ENCODE data around the gene E2F4. TPM values are rescaled to one million over a fixed set of nuclear protein-coding genes. Genes with fewer than 3 reads are reported as not detected.
A peak's percentile ranks its signal among the peaks of the same experiment; 100 is the strongest.

E2F4 gene
- total RNA-seq, 1 donor from 2014 or later = 51.2 TPM

- Histone ChIP-seq H3K36me3 (ENCODE audit: insufficient read depth, low read length) (no peaks in the 10 kb centered on the region), H3K27ac (ENCODE audit: low read depth, low read length) (no peak overlapping the region), H3K27me3 (ENCODE audit: insufficient read depth, low read length) (no peaks in the 10 kb centered on the region), H3K4me3 (ENCODE audit: insufficient read depth, low read depth, low read length) (no peak overlapping the region), H2AFZ (ENCODE audit: low read depth, low read length) (no peak overlapping the region), H3K4me2 (ENCODE audit: low read length) (no peak overlapping the region), H4K20me1 (ENCODE audit: insufficient read depth, low read length) (no peaks in the 10 kb centered on the region), H3K9ac (ENCODE audit: low read length) (no peak overlapping the region), H3K79me2 (ENCODE audit: insufficient read depth, low read length) (no peaks in the 10 kb centered on the region), H3K9me3 (ENCODE audit: insufficient read depth, low read depth, low read length) (no peaks in the 10 kb centered on the region), H3K4me1 (ENCODE audit: insufficient read depth, low read length) (peaks cover 12% of the 10 kb centered on the region)
- no peak overlapping the region for H3K27ac Mint-ChIP-seq (ENCODE audit: unreplicated experiment)
- H3K4me1 Mint-ChIP-seq (ENCODE audit: low read depth, unreplicated experiment) = peaks cover 2% of the 10 kb centered on the region
- H3K9me3 Mint-ChIP-seq (ENCODE audit: unreplicated experiment) = no peaks in the 10 kb centered on the region
- peaks cover 8% of the 10 kb centered on the region for H3K36me3 Mint-ChIP-seq (ENCODE audit: low read depth, unreplicated experiment)
- peaks cover 6% of the 10 kb centered on the region for H3K27me3 Mint-ChIP-seq (ENCODE audit: low read depth, unreplicated experiment)
- FAIRE-seq (no peak), DNase-seq (ENCODE audit: low read depth) (no peak)
- TF ChIP-seq EZH2 (IDR thresholded peaks at IDR 0.05; ENCODE audit: insufficient read depth, low read length) (no peak), CTCF (IDR thresholded peaks at IDR 0.05; ENCODE audit: insufficient read depth, low read depth, low read length) (no peak)
- no peak overlapping the region for H3K4me3 Mint-ChIP-seq (ENCODE audit: unreplicated experiment)
Measured at GRCh38 chr16:67209565-67209964, 17.6 kb downstream of the E2F4 start.

GRCh38 chr16:67210069-67210937 is 18.3 kb downstream of the E2F4 start:
- H2AFZ ChIP-seq (ENCODE audit: low read depth, low read length) = no peak overlapping the region
- H3K27ac ChIP-seq (ENCODE audit: low read depth, low read length) = no peak overlapping the region
- no peak for DNase-seq (ENCODE audit: low read depth)
- no peaks in the 10 kb centered on the region for H4K20me1 ChIP-seq (ENCODE audit: insufficient read depth, low read length)
- TF ChIP-seq EZH2 (IDR thresholded peaks at IDR 0.05; ENCODE audit: insufficient read depth, low read length) (no peak), CTCF (IDR thresholded peaks at IDR 0.05; ENCODE audit: insufficient read depth, low read depth, low read length) (no peak)
- H3K4me3 ChIP-seq (ENCODE audit: insufficient read depth, low read depth, low read length) = no peak overlapping the region
- H3K9ac ChIP-seq (ENCODE audit: low read length) = no peak overlapping the region
- H3K79me2 ChIP-seq (ENCODE audit: insufficient read depth, low read length) = no peaks in the 10 kb centered on the region
- no peaks in the 10 kb centered on the region for H3K9me3 ChIP-seq (ENCODE audit: insufficient read depth, low read depth, low read length)
- H3K27ac Mint-ChIP-seq (ENCODE audit: unreplicated experiment) = no peak overlapping the region
- peaks cover 2% of the 10 kb centered on the region for H3K4me1 Mint-ChIP-seq (ENCODE audit: low read depth, unreplicated experiment)
- no peaks in the 10 kb centered on the region for H3K9me3 Mint-ChIP-seq (ENCODE audit: unreplicated experiment)
- peaks cover 8% of the 10 kb centered on the region for H3K27me3 Mint-ChIP-seq (ENCODE audit: low read depth, unreplicated experiment)
- no peaks in the 10 kb centered on the region for H3K36me3 ChIP-seq (ENCODE audit: insufficient read depth, low read length)
- peaks cover 12% of the 10 kb centered on the region for H3K36me3 Mint-ChIP-seq (ENCODE audit: low read depth, unreplicated experiment)
- no peak overlapping the region for H3K4me2 ChIP-seq (ENCODE audit: low read length)
- FAIRE-seq = no peak
- H3K27me3 ChIP-seq (ENCODE audit: insufficient read depth, low read length) = no peaks in the 10 kb centered on the region
- peak overlapping the region; percentile 14 for H3K4me3 Mint-ChIP-seq (ENCODE audit: unreplicated experiment)
- peaks cover 12% of the 10 kb centered on the region for H3K4me1 ChIP-seq (ENCODE audit: insufficient read depth, low read length)

GRCh38 chr16:67211674-67212073 is 19.7 kb downstream of the E2F4 start:
- no peak overlapping the region for H3K4me3 ChIP-seq (ENCODE audit: insufficient read depth, low read depth, low read length)
- no peaks in the 10 kb centered on the region for H3K9me3 ChIP-seq (ENCODE audit: insufficient read depth, low read depth, low read length)
- Mint-ChIP-seq H3K27ac (ENCODE audit: unreplicated experiment) (no peak overlapping the region), H3K4me1 (ENCODE audit: low read depth, unreplicated experiment) (peaks cover 2% of the 10 kb centered on the region), H3K9me3 (ENCODE audit: unreplicated experiment) (no peaks in the 10 kb centered on the region), H3K36me3 (ENCODE audit: low read depth, unreplicated experiment) (peaks cover 20% of the 10 kb centered on the region), H3K27me3 (ENCODE audit: low read depth, unreplicated experiment) (peaks cover 17% of the 10 kb centered on the region), H3K4me3 (ENCODE audit: unreplicated experiment) (no peak overlapping the region)
- H3K79me2 ChIP-seq (ENCODE audit: insufficient read depth, low read length) = no peaks in the 10 kb centered on the region
- H3K9ac ChIP-seq (ENCODE audit: low read length) = no peak overlapping the region
- no peak for TF ChIP-seq EZH2 (IDR thresholded peaks at IDR 0.05; ENCODE audit: insufficient read depth, low read length)
- no peak for TF ChIP-seq CTCF (IDR thresholded peaks at IDR 0.05; ENCODE audit: insufficient read depth, low read depth, low read length)
- no peaks in the 10 kb centered on the region for H3K27me3 ChIP-seq (ENCODE audit: insufficient read depth, low read length)
- H2AFZ ChIP-seq (ENCODE audit: low read depth, low read length) = no peak overlapping the region
- FAIRE-seq = no peak
- peaks cover 12% of the 10 kb centered on the region for H3K4me1 ChIP-seq (ENCODE audit: insufficient read depth, low read length)
- H3K27ac ChIP-seq (ENCODE audit: low read depth, low read length) = no peak overlapping the region
- no peak for DNase-seq (ENCODE audit: low read depth)
- no peaks in the 10 kb centered on the region for H4K20me1 ChIP-seq (ENCODE audit: insufficient read depth, low read length)
- H3K36me3 ChIP-seq (ENCODE audit: insufficient read depth, low read length) = no peaks in the 10 kb centered on the region
- H3K4me2 ChIP-seq (ENCODE audit: low read length) = no peak overlapping the region
